Stomach (tissue), 9 donors: ENCODE measurements around the gene ZFP64. TPM values are rescaled to one million over a fixed set of nuclear protein-coding genes. Genes with fewer than 3 reads are reported as not detected.

Experiments used
- DNase-seq, 2 donors: peaks; one replicate each; pipeline versions ENCODE4 v3.0.0 to v3.0.0-alpha.2; 2013 to 2019
- H3K27ac ChIP-seq, 5 donors: fragments of 200-600 bp in 4 of 5; sonication (generic) in 4 of 5; one replicate each; pipeline ENCODE4 v1.5.1; 2013 to 2019; ENCODE audit warnings: mild to moderate bottlenecking in 1 of 5, moderate library complexity in 1 of 5
- H3K27me3 ChIP-seq, 3 donors: fragments of 200-600 bp; sonication (generic); one replicate each; pipeline ENCODE4 v1.5.1; 2017 to 2019; ENCODE audit warnings: mixed run types in 1 of 3
- H3K36me3 ChIP-seq, 4 donors: fragments of 200-600 bp; sonication (generic); 1 replicate in 3 of 4; 2 replicates in 1 of 4; pipeline ENCODE4 v1.5.1; 2016 to 2019
- H3K4me1 ChIP-seq, 4 donors: fragments of 200-600 bp; sonication (generic); one replicate each; pipeline ENCODE4 v1.5.1; 2016 to 2019
- H3K4me3 ChIP-seq, 4 donors: fragments of 200-600 bp; sonication (generic) in 3 of 4; one replicate each; pipeline ENCODE4 v1.5.1; 2016 to 2019; ENCODE audit warnings: mild to moderate bottlenecking in 1 of 4
- H3K9me3 ChIP-seq, 4 donors: fragments of 200-600 bp; sonication (generic); one replicate each; pipeline ENCODE4 v1.5.1; 2016 to 2019
- EP300 ChIP-seq: sonication (generic); formaldehyde crosslinking; IDR thresholded peaks from one replicate; pipeline ENCODE4 v1.6.1; 2017; ENCODE audit warnings: antibody characterized with exemption
- POLR2A ChIP-seq, 4 donors: fragments of 450-650 bp; IDR thresholded peaks; one replicate each; pipeline ENCODE4 v1.6.1; 2016; ENCODE audit warnings: antibody characterized with exemption in 4 of 4, control low read depth in 2 of 4, mild to moderate bottlenecking in 1 of 4, moderate library complexity in 1 of 4
- POLR2AphosphoS5 ChIP-seq, 3 donors: sonication (generic); formaldehyde crosslinking; IDR thresholded peaks; one replicate each; pipeline ENCODE4 v1.6.1; 2016; ENCODE audit warnings: antibody characterized with exemption in 3 of 3
- WGBS, 5 donors: extraction: QIAGEN DNeasy Blood & Tissue Kit in 3 of 5; methylation state at CpG; one replicate each; pipeline versions ENCODE4 v1.1.5 to v1.1.7; 2013 to 2018; 5-methylcytosine and 5-hydroxymethylcytosine counted together
- intact Hi-C: fragments of 100-400 bp; cut with DNase I; formaldehyde crosslinking; loops from one replicate; pipeline ENCODE4 v1.15.1; 2023; ENCODE audit warnings: low total_unique reads
- polyA plus RNA-seq, 3 donors: library from polyadenylated mRNA; stranded (reverse); fragments of 200-250 nt; gene quantifications; one replicate each; pipeline ENCODE4 v1.2.3, GENCODE V29; 2013
- total RNA-seq, 5 donors: library from RNA; depleted of rRNA; stranded (reverse); fragments of >200 nt; gene quantifications; one replicate each; pipeline versions ENCODE4 v1.1.0 to v1.2.3, GENCODE V29; 2014 to 2016
- TF ChIP-seq, protein P1 (sequence below), 7 experiments: fragments of 450-650 bp in 4 of 7; fragments of 200-600 bp in 3 of 7; sonication (generic) in 3 of 7; IDR thresholded peaks; one replicate each; pipeline ENCODE4 v1.5.1; 2016 to 2019; ENCODE audit warnings: antibody characterized with exemption in 7 of 7, control low read depth in 2 of 7, mild to moderate bottlenecking in 1 of 7
- donor health status: healthy with polysubstance abuse.
- donor health status: Bipolar disorder and iron deficiency.
- donor health status: healthy.

ZFP64 gene
- total and polyA plus RNA-seq, 8 donors, result 3.4 to 40.0 (median 8.9) TPM

DNA sequence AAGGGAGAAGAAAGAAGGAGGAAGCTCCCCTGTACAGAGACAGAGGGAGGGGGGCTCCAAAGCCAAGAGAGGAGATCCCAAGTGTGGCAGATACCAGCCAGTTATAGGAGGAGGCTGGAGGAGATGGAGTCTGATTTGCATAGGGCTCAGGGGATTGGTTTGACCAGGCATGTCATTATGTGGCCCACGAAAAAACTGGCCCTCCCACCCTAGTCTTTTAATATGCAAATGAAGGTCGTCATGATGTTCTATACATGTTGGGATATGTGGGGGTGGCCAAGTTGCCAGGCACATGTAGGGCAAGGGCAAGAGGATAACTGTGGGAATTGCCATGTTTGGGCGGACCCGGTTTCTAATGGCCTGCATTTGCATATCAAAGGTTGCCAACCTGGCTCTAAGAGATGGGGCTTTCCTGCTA is 17.6 kb upstream of the ZFP64 start:
- no peak overlapping the region for H3K27ac ChIP-seq
- H3K27me3 ChIP-seq, result peaks cover 0 to 4% (median 0%) of the 10 kb centered on the region in 3 donors
- TF ChIP-seq POLR2A (IDR thresholded peaks at IDR 0.05) (no peak), EP300 (no peak), POLR2AphosphoS5 (IDR thresholded peaks at IDR 0.05) (no peak)
- TF ChIP-seq, protein P1, sequence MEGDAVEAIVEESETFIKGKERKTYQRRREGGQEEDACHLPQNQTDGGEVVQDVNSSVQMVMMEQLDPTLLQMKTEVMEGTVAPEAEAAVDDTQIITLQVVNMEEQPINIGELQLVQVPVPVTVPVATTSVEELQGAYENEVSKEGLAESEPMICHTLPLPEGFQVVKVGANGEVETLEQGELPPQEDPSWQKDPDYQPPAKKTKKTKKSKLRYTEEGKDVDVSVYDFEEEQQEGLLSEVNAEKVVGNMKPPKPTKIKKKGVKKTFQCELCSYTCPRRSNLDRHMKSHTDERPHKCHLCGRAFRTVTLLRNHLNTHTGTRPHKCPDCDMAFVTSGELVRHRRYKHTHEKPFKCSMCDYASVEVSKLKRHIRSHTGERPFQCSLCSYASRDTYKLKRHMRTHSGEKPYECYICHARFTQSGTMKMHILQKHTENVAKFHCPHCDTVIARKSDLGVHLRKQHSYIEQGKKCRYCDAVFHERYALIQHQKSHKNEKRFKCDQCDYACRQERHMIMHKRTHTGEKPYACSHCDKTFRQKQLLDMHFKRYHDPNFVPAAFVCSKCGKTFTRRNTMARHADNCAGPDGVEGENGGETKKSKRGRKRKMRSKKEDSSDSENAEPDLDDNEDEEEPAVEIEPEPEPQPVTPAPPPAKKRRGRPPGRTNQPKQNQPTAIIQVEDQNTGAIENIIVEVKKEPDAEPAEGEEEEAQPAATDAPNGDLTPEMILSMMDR (IDR thresholded peaks at IDR 0.05), result no peak
- no peak overlapping the region for H3K4me3 ChIP-seq
- DNase-seq, result no peak
- H3K4me1 ChIP-seq, result no peaks in the 10 kb centered on the region
- intact Hi-C loops, result no loop called here
- 32 to 36% (median 34%) methylated on average over 4 of the region's 4 CpGs for WGBS, 5 donors
- H3K36me3 ChIP-seq, result no peaks in the 10 kb centered on the region
- H3K9me3 ChIP-seq, result peaks cover 0 to 10% (median 3%) of the 10 kb centered on the region in 4 donors

DNA sequence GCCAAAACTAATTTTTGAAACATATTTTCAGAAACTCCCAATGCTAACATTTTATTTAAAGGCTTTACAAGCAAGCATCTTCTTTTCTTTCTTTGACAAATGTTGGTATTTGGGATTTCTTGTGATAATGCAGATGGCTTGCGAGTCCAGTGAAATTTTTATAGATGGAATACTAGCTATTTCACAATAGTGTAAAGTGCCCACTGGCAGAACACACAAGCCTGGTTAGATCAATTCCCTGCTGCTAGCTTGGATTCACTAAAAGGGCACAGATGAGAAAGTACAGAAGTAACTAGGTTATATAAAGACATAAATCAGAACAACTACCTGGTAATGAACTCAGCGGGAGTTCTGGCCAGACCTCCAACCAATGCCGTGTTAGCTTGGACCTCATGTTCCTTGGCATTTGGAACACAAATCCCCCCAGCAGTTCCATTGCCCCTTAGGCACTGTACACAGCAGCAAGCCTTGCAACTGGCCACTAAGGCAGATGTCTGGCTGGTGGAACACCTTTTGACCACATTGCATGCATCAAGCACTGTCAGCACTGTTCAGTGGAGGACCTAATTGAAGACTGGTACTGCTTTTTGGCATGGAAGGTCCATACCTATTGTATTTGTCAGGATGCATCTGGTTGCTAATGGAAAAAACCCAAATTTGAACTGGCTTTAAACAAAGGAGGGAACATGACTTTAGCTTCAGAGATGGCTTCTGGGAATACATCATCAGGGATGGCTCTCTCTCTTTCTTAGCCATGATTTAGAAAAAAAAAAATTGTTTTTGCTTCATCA is 15.6 kb upstream of the ZFP64 start:
- 87 to 97% (median 95%) methylated on average over 3 of the region's 3 CpGs for WGBS, 5 donors
- Histone ChIP-seq H3K36me3 (no peaks in the 10 kb centered on the region), H3K9me3 (no peaks in the 10 kb centered on the region), H3K4me3 (no peak overlapping the region), H3K27me3 (peaks cover 0 to 4% (median 0%) of the 10 kb centered on the region in 3 donors), H3K27ac (no peak overlapping the region), H3K4me1 (no peaks in the 10 kb centered on the region)
- intact Hi-C loops, result no loop called here
- TF ChIP-seq EP300, result no peak
- no peak for TF ChIP-seq POLR2AphosphoS5 (IDR thresholded peaks at IDR 0.05)
- no peak for TF ChIP-seq POLR2A (IDR thresholded peaks at IDR 0.05)
- TF ChIP-seq, protein P1 (IDR thresholded peaks at IDR 0.05), result no peak
- DNase-seq, result no peak

DNA sequence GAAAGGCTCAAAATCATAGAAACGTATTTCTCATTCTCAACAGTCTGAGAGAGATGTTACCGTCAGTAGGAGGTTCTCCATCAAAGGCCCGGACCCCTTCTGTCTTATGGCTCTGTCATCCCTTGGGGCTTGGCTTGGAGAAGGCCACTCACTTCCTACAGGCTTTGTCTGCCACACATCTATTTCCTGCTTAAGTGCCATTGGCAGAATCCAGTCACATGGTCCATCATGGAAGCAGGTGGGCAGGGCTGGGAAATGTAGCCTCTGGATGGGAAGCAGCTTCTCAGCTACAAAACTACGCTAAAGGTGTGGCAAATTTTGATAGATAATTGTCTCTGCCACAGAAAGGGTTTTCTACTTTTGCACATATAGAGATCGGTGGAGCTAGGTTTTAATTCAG is 12.6 kb upstream of the ZFP64 start:
- intact Hi-C loops, result no loop called here
- TF ChIP-seq POLR2A (IDR thresholded peaks at IDR 0.05), result no peak
- TF ChIP-seq, protein P1 (IDR thresholded peaks at IDR 0.05), result no peak
- no peak for TF ChIP-seq POLR2AphosphoS5 (IDR thresholded peaks at IDR 0.05)
- TF ChIP-seq EP300, result no peak
- Histone ChIP-seq H3K27ac (no peak overlapping the region), H3K27me3 (peaks cover 0 to 2% (median 0%) of the 10 kb centered on the region in 3 donors), H3K4me3 (no peak overlapping the region), H3K36me3 (no peaks in the 10 kb centered on the region), H3K4me1 (no peaks in the 10 kb centered on the region), H3K9me3 (no peaks in the 10 kb centered on the region)
- no peak for DNase-seq
- WGBS, 5 donors, result 93 to 97% (median 96%) methylated on average over 5 of the region's 5 CpGs

DNA sequence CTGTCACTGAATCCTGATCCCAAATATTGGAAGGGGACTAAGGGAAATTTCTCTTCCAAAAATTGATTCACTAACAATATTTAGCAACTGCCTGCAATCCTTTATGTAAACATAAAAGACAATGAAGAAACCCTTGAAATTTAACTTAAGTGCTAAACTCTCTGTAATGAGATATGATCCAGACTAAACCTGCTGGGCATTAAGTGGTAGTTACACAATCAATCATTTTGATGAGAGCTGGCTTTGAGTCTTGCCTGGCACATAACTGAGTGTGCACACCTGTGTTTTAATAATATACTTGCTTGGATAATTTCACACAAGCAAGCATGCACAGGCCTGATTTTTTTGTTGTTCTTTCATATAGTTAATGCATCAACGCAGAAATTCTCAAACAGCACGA is 9.8 kb upstream of the ZFP64 start:
- 89 to 100% (median 95%) methylated on average over 2 of the region's 2 CpGs for WGBS, 5 donors
- no peak for DNase-seq
- H3K9me3 ChIP-seq, result no peaks in the 10 kb centered on the region
- no peak overlapping the region for H3K4me3 ChIP-seq
- H3K4me1 ChIP-seq, result no peaks in the 10 kb centered on the region
- intact Hi-C loops, result no loop called here
- no peak overlapping the region for H3K27ac ChIP-seq
- no peaks in the 10 kb centered on the region for H3K27me3 ChIP-seq
- TF ChIP-seq EP300 (no peak), POLR2A (IDR thresholded peaks at IDR 0.05) (no peak), POLR2AphosphoS5 (IDR thresholded peaks at IDR 0.05) (no peak)
- TF ChIP-seq, protein P1 (IDR thresholded peaks at IDR 0.05), result no peak
- H3K36me3 ChIP-seq, result no peaks in the 10 kb centered on the region
